GM18502 (cell line): ENCODE measurements around the gene IGF1R.

Experiments
- ATAC-seq: cut with Tn5 transposase; IDR thresholded peaks from one replicate; pipeline ENCODE4 v1.9.1; 2021; ENCODE audit warnings: mild to moderate bottlenecking; ENCODE audit not compliant: unreplicated experiment, poor library complexity

Gene IGF1R

GRCh38 chr15:98787194-98787593, 138.9 kb downstream of the IGF1R start:
- ATAC-seq, result no peak

GRCh38 chr15:98787936-98788757, 139.8 kb downstream of the IGF1R start:
- ATAC-seq, result no peak

- no peak for ATAC-seq
Measured at GRCh38 chr15:98789020-98789419, 140.7 kb downstream of the IGF1R start.

- ATAC-seq, result no peak
Measured at GRCh38 chr15:98790270-98790669, 141.9 kb downstream of the IGF1R start.

- ATAC-seq, result no peak
Measured at GRCh38 chr15:98791046-98791701, 142.8 kb downstream of the IGF1R start.

GRCh38 chr15:98792117-98792516, 143.8 kb downstream of the IGF1R start:
- ATAC-seq, result no peak

- no peak for ATAC-seq
Measured at GRCh38 chr15:98794211-98794610, 145.9 kb downstream of the IGF1R start.

- no peak for ATAC-seq
Measured at GRCh38 chr15:98794748-98795147, 146.4 kb downstream of the IGF1R start.

- ATAC-seq, result no peak
Measured at GRCh38 chr15:98795980-98796379, 147.6 kb downstream of the IGF1R start.

GRCh38 chr15:98796685-98797357, 148.5 kb downstream of the IGF1R start:
- no peak for ATAC-seq

- no peak for ATAC-seq
Measured at GRCh38 chr15:98798375-98798893, 150.1 kb downstream of the IGF1R start.

GRCh38 chr15:98799461-98800390, 151.4 kb downstream of the IGF1R start:
- ATAC-seq, result no peak

GRCh38 chr15:98800437-98801233, 152.3 kb downstream of the IGF1R start:
- ATAC-seq, result no peak

GRCh38 chr15:98801234-98801561, 152.9 kb downstream of the IGF1R start:
- no peak for ATAC-seq

GRCh38 chr15:98802187-98802586, 153.8 kb downstream of the IGF1R start:
- no peak for ATAC-seq

GRCh38 chr15:98803228-98804056, 155.1 kb downstream of the IGF1R start:
- no peak for ATAC-seq

GRCh38 chr15:98804057-98804380, 155.7 kb downstream of the IGF1R start:
- ATAC-seq, result no peak

GRCh38 chr15:98805434-98806274, 157.3 kb downstream of the IGF1R start:
- no peak for ATAC-seq
